Ovary (tissue), 3 donors: ENCODE results near the gene PLCB2.

Source experiments
- EP300 ChIP-seq: sonication (generic); formaldehyde crosslinking; IDR thresholded peaks from one replicate; pipeline ENCODE4 v1.6.1; 2017; ENCODE audit warnings: antibody characterized with exemption
- POLR2A ChIP-seq: fragments of 450-650 bp; IDR thresholded peaks from one replicate; pipeline ENCODE4 v1.6.1; 2017; ENCODE audit warnings: antibody characterized with exemption, mild to moderate bottlenecking, moderate library complexity
- TF ChIP-seq, protein P1 (sequence below), 3 donors: fragments of 450-650 bp in 2 of 3; fragments of 200-600 bp in 1 of 3; IDR thresholded peaks; one replicate each; pipeline versions ENCODE4 v1.5.1 to v1.8.0; 2016 to 2022; ENCODE audit warnings: antibody characterized with exemption in 3 of 3, mild to moderate bottlenecking in 1 of 3
- donor health status: DM: no; HTN: no; CAD: no.

DNA sequence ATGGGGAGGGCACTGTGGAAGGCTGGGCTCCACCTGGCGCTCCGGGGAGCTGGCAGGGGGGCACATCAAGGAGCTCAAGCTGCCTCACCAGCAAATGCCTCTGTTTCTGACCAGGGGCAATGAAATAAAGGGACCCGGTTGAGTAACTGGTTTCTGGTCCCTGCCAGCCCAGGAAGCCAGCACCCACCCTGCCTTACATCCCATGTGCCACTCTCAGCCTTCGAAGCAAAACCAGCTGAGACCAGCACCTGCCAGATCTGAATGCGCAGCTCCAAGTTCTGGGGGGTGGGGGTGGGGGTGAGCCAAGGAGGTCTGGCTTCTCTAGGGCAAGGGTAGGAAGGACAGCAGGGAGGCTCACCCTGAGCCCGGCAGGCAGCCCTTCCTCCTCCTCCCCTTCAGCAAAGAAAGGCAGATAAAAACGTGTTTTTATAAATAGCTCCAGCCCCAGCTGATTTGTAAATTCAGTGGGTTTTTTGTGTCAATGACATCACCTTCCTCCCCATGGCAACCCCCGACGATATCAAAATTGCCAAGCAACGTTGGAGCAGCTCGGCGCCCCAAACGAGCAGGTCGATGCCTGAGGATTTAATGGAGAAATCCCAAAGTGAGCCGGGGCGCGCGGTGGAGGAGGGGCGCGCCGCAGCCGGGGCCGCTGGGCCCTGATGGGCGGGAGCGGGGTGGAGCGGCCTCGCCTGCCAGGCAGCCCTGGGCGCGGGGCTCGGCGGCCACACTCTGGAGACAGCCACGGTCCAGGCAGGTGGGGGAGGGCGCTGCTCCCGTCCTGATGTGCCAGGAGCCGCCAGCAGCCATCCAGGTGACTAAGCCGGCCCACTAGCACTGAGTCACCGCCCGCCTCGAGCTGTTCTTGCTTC, 69.0 kb downstream of the PLCB2 start, which contains the start of gene PAK6:
- no peak for TF ChIP-seq POLR2A
- TF ChIP-seq, protein P1, sequence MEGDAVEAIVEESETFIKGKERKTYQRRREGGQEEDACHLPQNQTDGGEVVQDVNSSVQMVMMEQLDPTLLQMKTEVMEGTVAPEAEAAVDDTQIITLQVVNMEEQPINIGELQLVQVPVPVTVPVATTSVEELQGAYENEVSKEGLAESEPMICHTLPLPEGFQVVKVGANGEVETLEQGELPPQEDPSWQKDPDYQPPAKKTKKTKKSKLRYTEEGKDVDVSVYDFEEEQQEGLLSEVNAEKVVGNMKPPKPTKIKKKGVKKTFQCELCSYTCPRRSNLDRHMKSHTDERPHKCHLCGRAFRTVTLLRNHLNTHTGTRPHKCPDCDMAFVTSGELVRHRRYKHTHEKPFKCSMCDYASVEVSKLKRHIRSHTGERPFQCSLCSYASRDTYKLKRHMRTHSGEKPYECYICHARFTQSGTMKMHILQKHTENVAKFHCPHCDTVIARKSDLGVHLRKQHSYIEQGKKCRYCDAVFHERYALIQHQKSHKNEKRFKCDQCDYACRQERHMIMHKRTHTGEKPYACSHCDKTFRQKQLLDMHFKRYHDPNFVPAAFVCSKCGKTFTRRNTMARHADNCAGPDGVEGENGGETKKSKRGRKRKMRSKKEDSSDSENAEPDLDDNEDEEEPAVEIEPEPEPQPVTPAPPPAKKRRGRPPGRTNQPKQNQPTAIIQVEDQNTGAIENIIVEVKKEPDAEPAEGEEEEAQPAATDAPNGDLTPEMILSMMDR (IDR thresholded peaks at IDR 0.05): no peak
- TF ChIP-seq EP300: no peak
